Loucy (cell line): ENCODE data around the gene KCNK5.

Experiments
- EZH2phosphoT487 ChIP-seq: fragments of 200-600 bp; IDR thresholded peaks from 2 replicates; pipeline ENCODE4 v1.6.1; 2018; ENCODE audit warnings: antibody characterized with exemption, mild to moderate bottlenecking, moderate library complexity, borderline replicate concordance
- TF ChIP-seq, protein P1 (sequence below): fragments of 200-600 bp; sonication (generic); conservative IDR thresholded peaks from 2 replicates; pipeline ENCODE4 v1.5.1; 2014; ENCODE audit warnings: mild to moderate bottlenecking, antibody characterized with exemption, low read length

DNA sequence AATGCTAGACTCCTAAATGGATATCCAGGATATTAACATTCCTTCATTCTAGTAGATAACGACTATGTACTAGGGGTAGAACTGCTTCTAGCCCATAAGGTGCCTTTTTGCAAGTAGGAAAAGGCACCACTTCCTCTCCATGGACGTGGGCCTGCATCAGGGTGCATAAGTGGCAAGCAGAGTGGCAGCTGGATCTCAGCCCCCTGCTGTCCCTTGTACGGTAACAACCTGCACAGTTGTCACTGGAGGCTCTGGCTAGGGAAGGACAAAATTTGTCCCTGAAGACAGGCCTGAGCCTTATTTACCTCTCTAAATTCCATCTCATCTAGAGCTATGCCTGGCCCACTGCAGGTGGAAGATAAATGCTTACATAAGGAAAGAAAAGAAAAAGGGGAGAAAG, 71.8 kb downstream of the KCNK5 start:
- TF ChIP-seq, protein P1, sequence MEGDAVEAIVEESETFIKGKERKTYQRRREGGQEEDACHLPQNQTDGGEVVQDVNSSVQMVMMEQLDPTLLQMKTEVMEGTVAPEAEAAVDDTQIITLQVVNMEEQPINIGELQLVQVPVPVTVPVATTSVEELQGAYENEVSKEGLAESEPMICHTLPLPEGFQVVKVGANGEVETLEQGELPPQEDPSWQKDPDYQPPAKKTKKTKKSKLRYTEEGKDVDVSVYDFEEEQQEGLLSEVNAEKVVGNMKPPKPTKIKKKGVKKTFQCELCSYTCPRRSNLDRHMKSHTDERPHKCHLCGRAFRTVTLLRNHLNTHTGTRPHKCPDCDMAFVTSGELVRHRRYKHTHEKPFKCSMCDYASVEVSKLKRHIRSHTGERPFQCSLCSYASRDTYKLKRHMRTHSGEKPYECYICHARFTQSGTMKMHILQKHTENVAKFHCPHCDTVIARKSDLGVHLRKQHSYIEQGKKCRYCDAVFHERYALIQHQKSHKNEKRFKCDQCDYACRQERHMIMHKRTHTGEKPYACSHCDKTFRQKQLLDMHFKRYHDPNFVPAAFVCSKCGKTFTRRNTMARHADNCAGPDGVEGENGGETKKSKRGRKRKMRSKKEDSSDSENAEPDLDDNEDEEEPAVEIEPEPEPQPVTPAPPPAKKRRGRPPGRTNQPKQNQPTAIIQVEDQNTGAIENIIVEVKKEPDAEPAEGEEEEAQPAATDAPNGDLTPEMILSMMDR = peak; percentile 29; the same call in 1 of the 2 replicates
- TF ChIP-seq EZH2phosphoT487 = no peak
